ENCODE results near the gene PUS10.

DNA sequence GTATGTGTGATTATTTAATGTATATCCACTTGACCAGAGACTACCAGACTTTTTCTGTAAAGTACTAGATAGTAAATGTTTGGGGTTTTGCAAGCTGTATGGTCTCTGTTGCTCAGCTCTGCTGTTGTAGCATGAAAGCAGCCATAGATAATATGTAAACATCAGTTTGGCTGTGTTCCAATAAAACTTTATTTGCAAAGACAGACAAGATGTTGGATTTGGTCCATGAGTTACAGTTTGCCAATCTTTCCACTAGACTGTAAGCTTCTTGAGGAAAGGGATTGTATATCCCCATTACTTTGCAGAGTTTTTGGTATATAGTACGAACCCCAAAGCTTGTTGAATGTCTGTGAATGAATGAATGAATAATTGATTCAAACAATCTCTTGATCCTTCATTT, 119.5 kb downstream of the PUS10 start:
- TF ChIP-seq, protein P1, sequence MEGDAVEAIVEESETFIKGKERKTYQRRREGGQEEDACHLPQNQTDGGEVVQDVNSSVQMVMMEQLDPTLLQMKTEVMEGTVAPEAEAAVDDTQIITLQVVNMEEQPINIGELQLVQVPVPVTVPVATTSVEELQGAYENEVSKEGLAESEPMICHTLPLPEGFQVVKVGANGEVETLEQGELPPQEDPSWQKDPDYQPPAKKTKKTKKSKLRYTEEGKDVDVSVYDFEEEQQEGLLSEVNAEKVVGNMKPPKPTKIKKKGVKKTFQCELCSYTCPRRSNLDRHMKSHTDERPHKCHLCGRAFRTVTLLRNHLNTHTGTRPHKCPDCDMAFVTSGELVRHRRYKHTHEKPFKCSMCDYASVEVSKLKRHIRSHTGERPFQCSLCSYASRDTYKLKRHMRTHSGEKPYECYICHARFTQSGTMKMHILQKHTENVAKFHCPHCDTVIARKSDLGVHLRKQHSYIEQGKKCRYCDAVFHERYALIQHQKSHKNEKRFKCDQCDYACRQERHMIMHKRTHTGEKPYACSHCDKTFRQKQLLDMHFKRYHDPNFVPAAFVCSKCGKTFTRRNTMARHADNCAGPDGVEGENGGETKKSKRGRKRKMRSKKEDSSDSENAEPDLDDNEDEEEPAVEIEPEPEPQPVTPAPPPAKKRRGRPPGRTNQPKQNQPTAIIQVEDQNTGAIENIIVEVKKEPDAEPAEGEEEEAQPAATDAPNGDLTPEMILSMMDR (IDR thresholded peaks at IDR 0.05) = no peak
- TF ChIP-seq POLR2A (IDR thresholded peaks at IDR 0.05) = no peak
